ENCODE measurements around the gene G6PC2. TPM values are rescaled to one million over a fixed set of nuclear protein-coding genes. Genes with fewer than 3 reads are reported as not detected.

G6PC2 gene
- total and polyA plus RNA-seq, 2 of the 8 experiments (the other 6 are each of a cell fraction or from before 2014, with no cell fraction given): not detected

- Histone ChIP-seq H3K14ac (ENCODE audit: insufficient read length) (no peak overlapping the region), H2AK5ac (ENCODE audit: low read depth, low read length) (no peak overlapping the region), H3K27me3 (replicated peaks in 1 of 4; ENCODE audit: control insufficient read depth in 3 of 4, extremely low read depth in 1 of 4, insufficient read depth in 3 of 4, low read length in 3 of 4) (no peaks in the 10 kb centered on the region), H2BK120ac (replicated peaks; ENCODE audit: low read depth, low read length) (no peak overlapping the region), H2BK5ac (ENCODE audit: low read depth, low read length) (no peak overlapping the region), H4K8ac (ENCODE audit: extremely low read depth, insufficient read depth, low read length) (no peak overlapping the region), H2BK15ac (ENCODE audit: low read length) (no peak overlapping the region), H3K56ac (replicated peaks; ENCODE audit: insufficient read length, low read depth, low read length) (no peak overlapping the region), H2BK12ac (ENCODE audit: low read depth, low read length) (no peak overlapping the region), H4K5ac (ENCODE audit: insufficient read length, low read depth, low read length) (no peak overlapping the region), H3K79me1 (ENCODE audit: low read depth, low read length) (no peaks in the 10 kb centered on the region), H3K9ac (replicated peaks in 1 of 4; ENCODE audit: extremely low read depth in 1 of 4, low read depth in 3 of 4, low read length in 3 of 4) (no peak overlapping the region), H3K4ac (replicated peaks; ENCODE audit: insufficient read length, low read depth, low read length) (no peak overlapping the region), H3K23ac (ENCODE audit: insufficient read length) (no peak overlapping the region), H3K23me2 (ENCODE audit: low read depth, low read length) (no peaks in the 10 kb centered on the region; the same call in 1 of the 2 replicates), H3K79me2 (ENCODE audit: control insufficient read depth in 1 of 2, insufficient read depth in 2 of 2, low read length in 2 of 2) (no peaks in the 10 kb centered on the region), H3K4me1 (replicated peaks in 1 of 4; ENCODE audit: control insufficient read depth in 3 of 4, insufficient read depth in 4 of 4, low read length in 3 of 4) (no peaks in the 10 kb centered on the region), H4K20me1 (replicated peaks in 1 of 2; ENCODE audit: control insufficient read depth in 1 of 2, insufficient read depth in 2 of 2, low read length in 2 of 2) (no peaks in the 10 kb centered on the region), H4K91ac (replicated peaks; ENCODE audit: insufficient read length, low read length) (no peak overlapping the region), H2BK20ac (ENCODE audit: low read length) (no peak overlapping the region), H3K4me2 (ENCODE audit: insufficient read depth in 1 of 2, low read depth in 2 of 2, low read length in 2 of 2) (no peak overlapping the region), H3K36me3 (ENCODE audit: control insufficient read depth in 2 of 4, insufficient read depth in 4 of 4, low read length in 3 of 4) (no peaks in the 10 kb centered on the region), H3K9me3 (ENCODE audit: insufficient read depth in 2 of 2, low read depth in 1 of 2, low read length in 1 of 2) (no peaks in the 10 kb centered on the region), H3K18ac (ENCODE audit: extremely low read depth, low read length) (no peak overlapping the region), H3K27ac (ENCODE audit: low read depth, low read length) (no peak overlapping the region), H2AFZ (ENCODE audit: low read length) (peak overlapping the region; percentile 73; the same call in 1 of the 2 replicates), H3K4me3 (ENCODE audit: extremely low read depth in 1 of 4, insufficient read depth in 2 of 4, low read depth in 3 of 4, low read length in 4 of 4) (no peak overlapping the region)
- DNase-seq (ENCODE audit: low read depth in 1 of 2, low spot score in 2 of 2): no peak
- TF ChIP-seq RBBP5 (IDR thresholded peaks at IDR 0.05; ENCODE audit: borderline replicate concordance, low read depth, low read length): no peak
- no peak for TF ChIP-seq FOSL1 (IDR thresholded peaks at IDR 0.05; ENCODE audit: insufficient read depth, low read depth, low read length)
- TF ChIP-seq ASH2L (IDR thresholded peaks at IDR 0.05; ENCODE audit: low read length): no peak
- TF ChIP-seq SAP30 (IDR thresholded peaks at IDR 0.05; ENCODE audit: insufficient read depth, insufficient replicate concordance, low read length): no peak
- TF ChIP-seq BRCA1 (IDR thresholded peaks at IDR 0.05; ENCODE audit: low read depth, low read length): no peak
- no peak for TF ChIP-seq CTCF (IDR thresholded peaks at IDR 0.05; ENCODE audit: control extremely low read depth in 1 of 3, insufficient read depth in 1 of 3, low read depth in 1 of 3, low read length in 3 of 3)
- TF ChIP-seq GTF2F1 (IDR thresholded peaks at IDR 0.05; ENCODE audit: borderline replicate concordance, low read depth, low read length): no peak
- TF ChIP-seq RAD21 (IDR thresholded peaks at IDR 0.05 in 1 of 2, conservative IDR thresholded peaks at IDR 0.05 in 1 of 2; ENCODE audit: low read depth in 2 of 2, low read length in 2 of 2): no peak
- TF ChIP-seq YY1 (IDR thresholded peaks at IDR 0.05; ENCODE audit: low read depth, low read length): no peak
- TF ChIP-seq TAF7 (optimal IDR thresholded peaks at IDR 0.05; ENCODE audit: borderline replicate concordance, low read depth, low read length): no peak
- no peak for TF ChIP-seq TAF1 (IDR thresholded peaks at IDR 0.05; ENCODE audit: low read depth, low read length)
- WGBS, 2 experiments (ENCODE audit: extremely low coverage in 1 of 2, insufficient coverage in 1 of 2, insufficient read length in 1 of 2, insufficient replicate concordance in 2 of 2, low coverage in 1 of 2, low lambda C conversion rate in 2 of 2, missing lambda C conversion rate in 1 of 2): 81% methylated on average over 4 of the region's 4 CpGs; no CpG with 5 or more reads in 1 of the 2 experiments
- ChIA-PET CTCF (ENCODE audit: partially characterized antibody) (no interaction called here), POLR2A (ENCODE audit: partially characterized antibody) (no interaction called here)
- FAIRE-seq: no peak
Measured at GRCh38 chr2:168896783-168897182, 4.3 kb upstream of the G6PC2 start.
